ENCODE data around the gene UBE2Q2. TPM values are rescaled to one million over a fixed set of nuclear protein-coding genes. Genes with fewer than 3 reads are reported as not detected.
A peak's percentile ranks its signal among the peaks of the same experiment; 100 is the strongest.
"Not testable (repeated sequence)": the region's sequence is repeated elsewhere in the genome, so short reads cannot be mapped to it uniquely, and the experiment has no call there.

The UBE2Q2 gene
- 51.5 and 58.6 TPM in 2 replicates for total RNA-seq (ENCODE audit: low replicate concordance)

GRCh38 chr15:75842722-75843677 lies at the start of gene UBE2Q2:
TSS of gene UBE2Q2 (plus strand) at chr15:75843447. CDS start at chr15:75843667, 220 bp downstream.
- TF ChIP-seq CTCF (IDR thresholded peaks at IDR 0.05; ENCODE audit: insufficient read depth, low read length), result no peak
- DNase-seq (ENCODE audit: low read depth), result peak; percentile 57

GRCh38 chr15:75796321-75796720 lies 46.9 kb upstream of the UBE2Q2 start:
- no peak overlapping the region for H3K4me3 ChIP-seq (ENCODE audit: low read depth, low read length)
- TF ChIP-seq CTCF (IDR thresholded peaks at IDR 0.05; ENCODE audit: insufficient read depth, low read length), result no peak
- no peak for DNase-seq (ENCODE audit: low read depth)

More at GRCh38 chr15:75842722-75843677, at the start of gene UBE2Q2:
- H3K4me3 ChIP-seq (ENCODE audit: low read depth, low read length), result peak within 1 kb of the TSS; percentile 93

GRCh38 chr15:75797146-75797545 lies 46.1 kb upstream of the UBE2Q2 start:
- H3K4me3 ChIP-seq (ENCODE audit: low read depth, low read length); DNase-seq (ENCODE audit: low read depth): not testable (repeated sequence)

GRCh38 chr15:75799190-75799589 lies 44.1 kb upstream of the UBE2Q2 start:
- no peak for TF ChIP-seq CTCF (IDR thresholded peaks at IDR 0.05; ENCODE audit: insufficient read depth, low read length)
- H3K4me3 ChIP-seq (ENCODE audit: low read depth, low read length), result no peak overlapping the region

GRCh38 chr15:75800409-75800808 lies 42.8 kb upstream of the UBE2Q2 start:
- H3K4me3 ChIP-seq (ENCODE audit: low read depth, low read length); DNase-seq (ENCODE audit: low read depth): not testable (repeated sequence)

More at GRCh38 chr15:75799190-75799589, 44.1 kb upstream of the UBE2Q2 start:
- DNase-seq (ENCODE audit: low read depth), result no peak

GRCh38 chr15:75801859-75802593 lies 41.2 kb upstream of the UBE2Q2 start:
- peak; percentile 66 for DNase-seq (ENCODE audit: low read depth)
- peak; percentile 85 for TF ChIP-seq CTCF (IDR thresholded peaks at IDR 0.05; ENCODE audit: insufficient read depth, low read length)
- H3K4me3 ChIP-seq (ENCODE audit: low read depth, low read length), result peak overlapping the region; percentile 46

- DNase-seq (ENCODE audit: low read depth), result peak; percentile 33
- not testable (repeated sequence) for H3K4me3 ChIP-seq (ENCODE audit: low read depth, low read length)
These were observed 35.8 kb upstream of the UBE2Q2 start for GRCh38 chr15:75807486-75807885.

GRCh38 chr15:75808009-75808408 lies 35.2 kb upstream of the UBE2Q2 start:
- DNase-seq (ENCODE audit: low read depth); H3K4me3 ChIP-seq (ENCODE audit: low read depth, low read length): not testable (repeated sequence)

All from fibroblast of the aortic adventitia (primary cell).